ENCODE data around the gene STRN3.
"Not testable (repeated sequence)": the region's sequence is repeated elsewhere in the genome, so short reads cannot be mapped to it uniquely, and the experiment has no call there.

The STRN3 gene

GRCh38 chr14:31026077-31026449 lies at the start of gene STRN3:
STRN3 (minus strand) TSS chr14:31026379; CDS start chr14:31026185, 194 bp downstream.
- Histone ChIP-seq H3K36me3 (ENCODE audit: control insufficient read depth, insufficient read depth, low read length) (peaks cover 14% of the 10 kb centered on the region), H3K9me3 (ENCODE audit: control insufficient read depth, insufficient read depth, low read depth, low read length) (no peaks in the 10 kb centered on the region), H3K4me1 (ENCODE audit: control insufficient read depth, insufficient read depth, low read length) (no peaks in the 10 kb centered on the region; the same call in 1 of the 2 replicates), H3K9ac (ENCODE audit: low read length) (peak within 1 kb of the TSS; percentile 94), H3K27me3 (ENCODE audit: control insufficient read depth, insufficient read depth, low read length) (no peaks in the 10 kb centered on the region), H3K4me3 (ENCODE audit: low read depth, low read length) (peak within 1 kb of the TSS; percentile 86), H3K27ac (ENCODE audit: low read depth, low read length) (peak within 1 kb of the TSS; percentile 98)

DNA sequence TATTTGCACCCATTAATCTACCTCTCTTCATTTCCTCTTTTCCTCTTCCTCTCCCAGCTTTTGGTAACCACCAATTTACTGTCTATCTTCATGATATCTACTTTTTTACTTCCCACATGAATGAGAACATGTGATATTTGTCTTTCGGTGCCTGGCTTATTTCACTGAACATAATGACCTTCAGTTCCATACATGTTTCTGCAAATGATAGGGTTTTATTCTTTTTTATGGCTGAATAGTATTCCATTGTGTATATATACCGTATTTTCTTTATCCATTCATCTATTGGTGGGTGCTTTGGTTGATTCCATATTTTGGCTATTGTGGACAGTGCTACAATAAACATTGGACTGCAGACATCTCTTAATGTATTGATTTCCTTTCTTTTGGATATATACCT lies 49.0 kb upstream of the STRN3 start:
- H3K9me3 ChIP-seq (ENCODE audit: control insufficient read depth, insufficient read depth, low read depth, low read length): no peaks in the 10 kb centered on the region
- H3K36me3 ChIP-seq (ENCODE audit: control insufficient read depth, insufficient read depth, low read length): no peaks in the 10 kb centered on the region; the same call in 1 of the 2 replicates
- no peak overlapping the region for H3K27ac ChIP-seq (ENCODE audit: low read depth, low read length)
- no peak overlapping the region for H3K4me3 ChIP-seq (ENCODE audit: low read depth, low read length)
- H3K27me3 ChIP-seq (ENCODE audit: control insufficient read depth, insufficient read depth, low read length): no peaks in the 10 kb centered on the region
- H3K9ac ChIP-seq (ENCODE audit: low read length): no peak overlapping the region
- no peaks in the 10 kb centered on the region for H3K4me1 ChIP-seq (ENCODE audit: control insufficient read depth, insufficient read depth, low read length)

GRCh38 chr14:31071151-31071550 lies 45.0 kb upstream of the STRN3 start:
- Histone ChIP-seq H3K27ac (ENCODE audit: low read depth, low read length) (no peak overlapping the region), H3K27me3 (ENCODE audit: control insufficient read depth, insufficient read depth, low read length) (no peaks in the 10 kb centered on the region), H3K4me3 (ENCODE audit: low read depth, low read length) (no peak overlapping the region), H3K4me1 (ENCODE audit: control insufficient read depth, insufficient read depth, low read length) (no peaks in the 10 kb centered on the region), H3K9me3 (ENCODE audit: control insufficient read depth, insufficient read depth, low read depth, low read length) (no peaks in the 10 kb centered on the region), H3K9ac (ENCODE audit: low read length) (no peak overlapping the region), H3K36me3 (ENCODE audit: control insufficient read depth, insufficient read depth, low read length) (no peaks in the 10 kb centered on the region; the same call in 1 of the 2 replicates)

GRCh38 chr14:31070431-31070830 lies 44.3 kb upstream of the STRN3 start:
- H3K9me3 ChIP-seq (ENCODE audit: control insufficient read depth, insufficient read depth, low read depth, low read length): no peaks in the 10 kb centered on the region
- H3K4me3 ChIP-seq (ENCODE audit: low read depth, low read length): no peak overlapping the region
- H3K4me1 ChIP-seq (ENCODE audit: control insufficient read depth, insufficient read depth, low read length): no peaks in the 10 kb centered on the region
- H3K27me3 ChIP-seq (ENCODE audit: control insufficient read depth, insufficient read depth, low read length): no peaks in the 10 kb centered on the region
- no peaks in the 10 kb centered on the region; the same call in 1 of the 2 replicates for H3K36me3 ChIP-seq (ENCODE audit: control insufficient read depth, insufficient read depth, low read length)
- no peak overlapping the region for H3K9ac ChIP-seq (ENCODE audit: low read length)
- no peak overlapping the region for H3K27ac ChIP-seq (ENCODE audit: low read depth, low read length)

GRCh38 chr14:31069343-31069742 lies 43.2 kb upstream of the STRN3 start:
- no peak overlapping the region for H3K9ac ChIP-seq (ENCODE audit: low read length)
- no peaks in the 10 kb centered on the region for H3K27me3 ChIP-seq (ENCODE audit: control insufficient read depth, insufficient read depth, low read length)
- no peaks in the 10 kb centered on the region for H3K9me3 ChIP-seq (ENCODE audit: control insufficient read depth, insufficient read depth, low read depth, low read length)
- H3K4me1 ChIP-seq (ENCODE audit: control insufficient read depth, insufficient read depth, low read length): no peaks in the 10 kb centered on the region
- no peak overlapping the region for H3K27ac ChIP-seq (ENCODE audit: low read depth, low read length)
- no peaks in the 10 kb centered on the region for H3K36me3 ChIP-seq (ENCODE audit: control insufficient read depth, insufficient read depth, low read length)
- no peak overlapping the region for H3K4me3 ChIP-seq (ENCODE audit: low read depth, low read length)

- no peaks in the 10 kb centered on the region for H3K9me3 ChIP-seq (ENCODE audit: control insufficient read depth, insufficient read depth, low read depth, low read length)
- no peaks in the 10 kb centered on the region for H3K36me3 ChIP-seq (ENCODE audit: control insufficient read depth, insufficient read depth, low read length)
Observed at GRCh38 chr14:31068235-31068634, 42.1 kb upstream of the STRN3 start.

DNA sequence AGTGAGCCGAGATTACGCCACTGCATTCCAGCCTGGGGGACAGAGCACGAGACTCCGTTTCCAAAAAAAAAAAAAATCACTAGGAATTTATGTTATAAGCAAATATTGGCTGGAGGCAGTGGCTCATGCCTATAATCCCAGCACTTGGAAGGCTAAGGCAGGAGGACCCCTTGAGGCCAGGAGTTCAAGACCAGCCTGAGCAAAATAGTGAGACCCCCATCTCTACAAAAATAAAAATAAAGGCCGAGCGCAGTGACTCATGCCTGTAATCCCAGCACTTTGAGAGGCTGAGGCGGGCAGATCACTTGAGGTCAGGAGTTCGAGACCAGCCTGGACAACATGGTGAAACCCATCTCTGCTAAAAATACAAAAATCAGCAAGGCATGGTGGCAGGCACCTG lies 36.7 kb upstream of the STRN3 start:
- not testable (repeated sequence) for H3K9ac ChIP-seq (ENCODE audit: low read length); H3K36me3 ChIP-seq (ENCODE audit: control insufficient read depth, insufficient read depth, low read length); H3K9me3 ChIP-seq (ENCODE audit: control insufficient read depth, insufficient read depth, low read depth, low read length); H3K27ac ChIP-seq (ENCODE audit: low read depth, low read length); H3K4me3 ChIP-seq (ENCODE audit: low read depth, low read length); H3K27me3 ChIP-seq (ENCODE audit: control insufficient read depth, insufficient read depth, low read length)
- peaks cover 20% of the 10 kb centered on the region for H3K4me1 ChIP-seq (ENCODE audit: control insufficient read depth, insufficient read depth, low read length)

More at GRCh38 chr14:31068235-31068634, 42.1 kb upstream of the STRN3 start:
- H3K27ac ChIP-seq (ENCODE audit: low read depth, low read length): no peak overlapping the region
- H3K4me3 ChIP-seq (ENCODE audit: low read depth, low read length): no peak overlapping the region
- no peaks in the 10 kb centered on the region for H3K4me1 ChIP-seq (ENCODE audit: control insufficient read depth, insufficient read depth, low read length)
- H3K27me3 ChIP-seq (ENCODE audit: control insufficient read depth, insufficient read depth, low read length): no peaks in the 10 kb centered on the region
- H3K9ac ChIP-seq (ENCODE audit: low read length): no peak overlapping the region

- Histone ChIP-seq H3K36me3 (ENCODE audit: control insufficient read depth, insufficient read depth, low read length) (no peaks in the 10 kb centered on the region), H3K27me3 (ENCODE audit: control insufficient read depth, insufficient read depth, low read length) (no peaks in the 10 kb centered on the region), H3K4me3 (ENCODE audit: low read depth, low read length) (no peak overlapping the region), H3K9me3 (ENCODE audit: control insufficient read depth, insufficient read depth, low read depth, low read length) (no peaks in the 10 kb centered on the region), H3K4me1 (ENCODE audit: control insufficient read depth, insufficient read depth, low read length) (peaks cover 20% of the 10 kb centered on the region), H3K9ac (ENCODE audit: low read length) (peak overlapping the region; percentile 29), H3K27ac (ENCODE audit: low read depth, low read length) (peak overlapping the region; percentile 27; the same call in 1 of the 2 replicates)
Observed at GRCh38 chr14:31060253-31060875, 34.2 kb upstream of the STRN3 start.

- Histone ChIP-seq H3K9ac (ENCODE audit: low read length) (peak overlapping the region; percentile 43), H3K36me3 (ENCODE audit: control insufficient read depth, insufficient read depth, low read length) (no peaks in the 10 kb centered on the region), H3K4me1 (ENCODE audit: control insufficient read depth, insufficient read depth, low read length) (peaks cover 20% of the 10 kb centered on the region), H3K27ac (ENCODE audit: low read depth, low read length) (peak overlapping the region; percentile 37; the same call in 1 of the 2 replicates), H3K27me3 (ENCODE audit: control insufficient read depth, insufficient read depth, low read length) (no peaks in the 10 kb centered on the region), H3K4me3 (ENCODE audit: low read depth, low read length) (no peak overlapping the region), H3K9me3 (ENCODE audit: control insufficient read depth, insufficient read depth, low read depth, low read length) (no peaks in the 10 kb centered on the region)
Observed at GRCh38 chr14:31059152-31059924, 33.2 kb upstream of the STRN3 start.

DNA sequence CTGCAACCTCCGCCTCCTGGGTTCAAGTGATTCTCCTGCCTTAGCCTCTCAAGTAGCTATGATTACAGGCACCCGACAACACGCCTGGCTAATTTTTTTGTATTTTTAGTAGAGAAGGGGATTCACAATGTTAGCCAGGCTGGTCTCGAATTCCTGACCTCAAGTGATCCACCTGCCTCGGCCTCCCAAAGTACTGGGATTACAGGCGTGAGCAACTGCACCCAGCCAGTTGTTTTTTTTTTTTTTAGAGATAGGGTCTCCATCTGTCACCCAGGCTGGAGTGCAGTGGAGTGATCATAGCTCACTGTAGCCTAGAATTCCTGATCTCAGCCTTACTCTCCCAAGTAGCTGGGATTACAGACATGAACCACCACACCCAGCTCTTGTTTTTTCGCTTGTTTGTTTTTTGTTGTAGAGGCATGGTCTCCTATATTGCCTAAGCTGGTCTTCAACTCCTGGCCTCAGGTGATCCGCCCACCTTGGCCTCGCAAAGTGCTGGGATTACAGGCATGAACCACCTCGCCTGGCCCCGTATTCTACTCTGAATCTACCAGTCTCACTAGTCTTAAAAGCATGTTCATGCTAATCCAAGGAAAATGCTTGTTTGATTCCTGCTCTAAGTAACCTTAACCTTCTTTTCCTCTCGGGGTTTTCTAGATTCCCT lies 31.7 kb upstream of the STRN3 start:
- Histone ChIP-seq H3K9ac (ENCODE audit: low read length) (no peak overlapping the region), H3K27ac (ENCODE audit: low read depth, low read length) (no peak overlapping the region), H3K27me3 (ENCODE audit: control insufficient read depth, insufficient read depth, low read length) (no peaks in the 10 kb centered on the region), H3K9me3 (ENCODE audit: control insufficient read depth, insufficient read depth, low read depth, low read length) (no peaks in the 10 kb centered on the region), H3K4me1 (ENCODE audit: control insufficient read depth, insufficient read depth, low read length) (peaks cover 20% of the 10 kb centered on the region), H3K36me3 (ENCODE audit: control insufficient read depth, insufficient read depth, low read length) (no peaks in the 10 kb centered on the region), H3K4me3 (ENCODE audit: low read depth, low read length) (no peak overlapping the region)

GRCh38 chr14:31057035-31057434 lies 30.9 kb upstream of the STRN3 start:
- H3K27ac ChIP-seq (ENCODE audit: low read depth, low read length): no peak overlapping the region
- H3K36me3 ChIP-seq (ENCODE audit: control insufficient read depth, insufficient read depth, low read length): no peaks in the 10 kb centered on the region
- H3K9ac ChIP-seq (ENCODE audit: low read length): no peak overlapping the region
- H3K27me3 ChIP-seq (ENCODE audit: control insufficient read depth, insufficient read depth, low read length): no peaks in the 10 kb centered on the region
- no peak overlapping the region for H3K4me3 ChIP-seq (ENCODE audit: low read depth, low read length)
- H3K9me3 ChIP-seq (ENCODE audit: control insufficient read depth, insufficient read depth, low read depth, low read length): no peaks in the 10 kb centered on the region
- H3K4me1 ChIP-seq (ENCODE audit: control insufficient read depth, insufficient read depth, low read length): peaks cover 20% of the 10 kb centered on the region
